Myometrial cell (primary cell): ENCODE data around the gene SOCS4. TPM values are rescaled to one million over a fixed set of nuclear protein-coding genes. Genes with fewer than 3 reads are reported as not detected.

Experiments
- total RNA-seq: library from RNA; depleted of rRNA; stranded (reverse); fragments of >200 nt; gene quantifications from 2 replicates; pipeline ENCODE4 v1.2.3, GENCODE V29; 2015

SOCS4 gene, protein sequence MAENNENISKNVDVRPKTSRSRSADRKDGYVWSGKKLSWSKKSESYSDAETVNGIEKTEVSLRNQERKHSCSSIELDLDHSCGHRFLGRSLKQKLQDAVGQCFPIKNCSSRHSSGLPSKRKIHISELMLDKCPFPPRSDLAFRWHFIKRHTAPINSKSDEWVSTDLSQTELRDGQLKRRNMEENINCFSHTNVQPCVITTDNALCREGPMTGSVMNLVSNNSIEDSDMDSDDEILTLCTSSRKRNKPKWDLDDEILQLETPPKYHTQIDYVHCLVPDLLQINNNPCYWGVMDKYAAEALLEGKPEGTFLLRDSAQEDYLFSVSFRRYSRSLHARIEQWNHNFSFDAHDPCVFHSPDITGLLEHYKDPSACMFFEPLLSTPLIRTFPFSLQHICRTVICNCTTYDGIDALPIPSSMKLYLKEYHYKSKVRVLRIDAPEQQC
- total RNA-seq, result 6.9 and 7.4 TPM in 2 replicates

DNA sequence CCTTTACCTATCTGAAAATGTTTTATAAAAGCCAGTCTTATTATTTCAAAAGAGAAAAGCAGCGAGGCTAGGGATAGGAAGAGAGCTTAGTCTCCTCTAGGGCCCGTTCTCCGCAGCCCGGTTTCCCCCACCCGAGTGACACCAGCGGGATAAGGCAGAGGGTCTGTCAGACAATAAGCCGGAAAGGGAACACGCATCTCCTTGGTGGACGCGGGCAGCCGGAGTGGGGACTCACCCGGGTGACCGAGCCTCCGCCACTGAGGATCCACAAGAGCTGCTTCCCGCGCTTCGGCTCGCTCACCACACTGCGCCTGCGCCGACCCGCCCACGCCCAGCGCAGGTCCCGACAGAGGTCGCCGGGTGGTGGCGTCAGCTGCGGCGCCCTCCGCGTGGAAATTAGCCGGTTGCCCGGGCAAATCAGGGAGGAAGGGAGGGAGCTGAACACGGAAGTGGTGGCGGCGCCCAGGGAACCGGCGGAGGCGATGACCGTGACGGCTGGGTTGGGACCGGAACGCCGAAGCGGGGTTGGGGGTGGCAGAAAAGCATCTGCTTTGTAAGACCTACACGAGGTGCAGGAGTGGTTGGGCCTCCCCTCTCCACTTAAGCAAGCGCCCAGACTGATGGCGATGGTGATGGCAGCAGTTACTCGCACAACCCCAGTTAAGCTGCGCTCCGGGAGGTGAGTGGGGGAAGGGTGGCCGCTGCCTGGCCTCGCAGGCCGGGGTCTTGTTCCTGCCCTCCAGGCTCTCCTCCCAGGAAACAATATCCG, at the start of gene SOCS4, which contains the start of gene WDHD1:
Gene SOCS4 (plus strand): TSS at position 444 of the 769 bp plus-strand sequence. CDS start 15,806 bp downstream, outside the sequence.
Gene WDHD1 (minus strand): TSS at position 307 of the 769 bp plus-strand sequence. CDS start 312 bp downstream, outside the sequence.

DNA sequence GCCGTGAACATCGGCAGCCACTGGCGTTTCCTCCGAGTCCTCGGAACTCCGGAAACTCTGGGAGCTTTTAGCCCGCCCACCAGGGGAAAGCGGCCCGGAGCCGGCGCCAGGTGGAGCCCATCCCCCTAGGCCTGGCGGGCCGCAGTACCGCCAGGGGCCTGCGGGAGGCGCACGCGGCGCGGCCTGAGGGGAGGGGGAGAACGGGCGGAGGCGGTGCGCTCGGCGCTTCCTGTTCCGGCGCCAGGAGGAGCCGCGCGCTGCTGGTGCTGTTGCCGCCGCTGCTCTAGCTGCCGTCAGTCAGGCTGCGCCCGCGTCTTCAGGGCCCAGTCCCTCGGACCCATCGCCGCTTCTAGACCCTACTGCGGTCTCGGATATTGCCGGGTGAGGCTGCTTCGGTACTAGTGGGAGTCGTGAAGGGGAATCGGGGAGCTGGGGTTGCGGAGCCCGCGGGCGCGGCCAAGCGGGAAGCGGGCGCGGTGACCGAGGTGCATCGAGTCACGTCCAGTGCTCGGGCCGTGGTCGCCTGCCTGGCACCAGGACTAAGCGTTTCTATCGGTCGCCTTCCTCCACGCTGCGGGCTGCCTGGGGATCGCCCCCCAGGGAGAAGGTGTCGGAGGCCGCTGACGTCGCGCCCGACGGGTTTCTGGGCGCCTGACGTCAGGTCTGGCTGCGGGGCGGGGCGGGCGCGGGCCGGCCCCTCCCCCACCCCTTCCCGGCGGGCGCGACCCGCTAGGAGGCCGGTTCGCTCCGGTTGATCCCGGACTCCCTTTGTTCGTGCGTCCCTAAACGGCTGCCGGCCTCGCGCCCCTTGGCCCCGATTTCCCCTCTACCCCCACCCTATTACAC, 24.6 kb downstream of the SOCS4 start, which contains the start of gene MAPK1IP1L:
Gene MAPK1IP1L (plus strand): TSS at position 225 of the 846 bp plus-strand sequence. CDS start 10,037 bp downstream, outside the sequence.

Other genes with a start within 250 kb of the SOCS4 start
- 4.8 and 6.1 TPM in 2 replicates for gene GCH1, start 124.4 kb upstream of the SOCS4 start, total RNA-seq
- 7.5 and 9.9 TPM in 2 replicates for gene WDHD1, start 137 bp upstream of the SOCS4 start, total RNA-seq
- gene MAPK1IP1L, start 24.4 kb downstream of the SOCS4 start, total RNA-seq, result 75.0 and 76.7 TPM in 2 replicates
- 301 and 317 TPM in 2 replicates for gene LGALS3, start 102.0 kb downstream of the SOCS4 start, total RNA-seq
- 51.6 and 57.8 TPM in 2 replicates for gene DLGAP5, start 164.3 kb downstream of the SOCS4 start, total RNA-seq
- 17.4 and 18.5 TPM in 2 replicates for gene FBXO34, start 244.2 kb downstream of the SOCS4 start, total RNA-seq